Hepatocyte (in vitro differentiated cells): ENCODE data around the gene LGALS8. TPM values are rescaled to one million over a fixed set of nuclear protein-coding genes. Genes with fewer than 3 reads are reported as not detected.

Experiments used
- DNase-seq: peaks from one replicate; pipeline ENCODE4 v3.0.0-alpha.2; 2016; ENCODE audit warnings: low spot score
- H2AFZ ChIP-seq: fragments of 200-600 bp; sonication (generic); 2 replicates; pipeline ENCODE4 v1.6.0; 2016; ENCODE audit warnings: antibody characterized with exemption, mild to moderate bottlenecking
- H3K27ac ChIP-seq: fragments of 200-600 bp; sonication (generic); 2 replicates; pipeline ENCODE4 v1.5.1; 2016; ENCODE audit warnings: mild to moderate bottlenecking
- H3K27me3 ChIP-seq: fragments of 200-600 bp; sonication (generic); 2 replicates; pipeline ENCODE4 v1.6.1; 2016
- H3K36me3 ChIP-seq: fragments of 200-600 bp; sonication (generic); replicated peaks from 2 replicates; pipeline ENCODE4 v1.5.1; 2016; ENCODE audit warnings: low read depth; ENCODE audit not compliant: insufficient read depth
- H3K4me1 ChIP-seq: fragments of 200-600 bp; sonication (generic); 2 replicates; pipeline ENCODE4 v1.5.1; 2016; ENCODE audit warnings: mild to moderate bottlenecking, moderate library complexity; ENCODE audit not compliant: insufficient read depth
- H3K4me2 ChIP-seq: fragments of 200-600 bp; sonication (generic); 2 replicates; pipeline ENCODE4 v1.6.0; 2016
- H3K4me3 ChIP-seq: fragments of 200-600 bp; sonication (generic); 2 replicates; pipeline ENCODE4 v1.5.1; 2016; ENCODE audit warnings: mild to moderate bottlenecking
- H3K79me2 ChIP-seq: fragments of 200-600 bp; sonication (generic); 2 replicates; pipeline ENCODE4 v1.6.0; 2017; ENCODE audit warnings: mild to moderate bottlenecking
- H3K9me2 ChIP-seq: fragments of 200-600 bp; sonication (generic); replicated peaks from 2 replicates; pipeline ENCODE4 v1.6.0; 2017; ENCODE audit warnings: mild to moderate bottlenecking; ENCODE audit not compliant: insufficient read depth
- H3K9me3 ChIP-seq: fragments of 200-600 bp; sonication (generic); 2 replicates; pipeline ENCODE4 v1.5.1; 2016; ENCODE audit warnings: low read depth, mild to moderate bottlenecking
- H4K20me1 ChIP-seq: fragments of 200-600 bp; sonication (generic); 2 replicates; pipeline ENCODE4 v1.6.0; 2016; ENCODE audit warnings: mild to moderate bottlenecking; ENCODE audit not compliant: insufficient read depth, poor library complexity, severe bottlenecking
- CTCF ChIP-seq: fragments of 200-600 bp; sonication (generic); IDR thresholded peaks from 2 replicates; pipeline ENCODE4 v1.5.1; 2016; ENCODE audit warnings: antibody characterized with exemption, mild to moderate bottlenecking; ENCODE audit not compliant: poor library complexity
- EZH2 ChIP-seq: fragments of 200-600 bp; sonication (generic); IDR thresholded peaks from 2 replicates; pipeline ENCODE4 v1.6.1; 2016; ENCODE audit warnings: antibody characterized with exemption, mild to moderate bottlenecking, borderline replicate concordance
- EZH2phosphoT487 ChIP-seq: fragments of 200-600 bp; sonication (generic); IDR thresholded peaks from one replicate; pipeline ENCODE4 v1.6.1; 2018; ENCODE audit warnings: antibody characterized with exemption, mild to moderate bottlenecking, low read depth, moderate library complexity; ENCODE audit not compliant: unreplicated experiment, severe bottlenecking
- WGBS: methylation state at CpG from one replicate; pipeline ENCODE4 v1.1.6; 2016; ENCODE audit warnings: low lambda C conversion rate; ENCODE audit errors: missing lambda C conversion rate; 5-methylcytosine and 5-hydroxymethylcytosine counted together
- polyA plus RNA-seq: library from polyadenylated mRNA; unstranded; fragments of >200 nt; fragmentation: Nextera tagmentation; extraction: Ambion mirVana; gene quantifications from 2 replicates; pipeline ENCODE4 v1.2.1, GENCODE V29; 2016
- total RNA-seq: library from RNA; depleted of rRNA; stranded (reverse); fragments of >200 nt; gene quantifications from 2 replicates; pipeline ENCODE4 v1.2.3, GENCODE V29; 2014

The LGALS8 gene
- total and polyA plus RNA-seq, 2 experiments from 2014 or later, result 33.5 to 46.6 TPM

- TF ChIP-seq EZH2phosphoT487 (no peak), EZH2 (no peak), CTCF (no peak)
- 89% methylated on average over 2 of the region's 2 CpGs for WGBS
These were observed 31.4 kb upstream of the LGALS8 start for GRCh38 chr1:236492378-236492777.

GRCh38 chr1:236494082-236494481 is 29.7 kb upstream of the LGALS8 start:
- no peaks in the 10 kb centered on the region for H3K9me2 ChIP-seq
- no peak for TF ChIP-seq CTCF
- TF ChIP-seq EZH2phosphoT487, result no peak
- TF ChIP-seq EZH2, result no peak
- DNase-seq, result no peak
- H4K20me1 ChIP-seq, result no peaks in the 10 kb centered on the region
- no peak overlapping the region for H3K4me2 ChIP-seq
- H3K4me1 ChIP-seq, result no peaks in the 10 kb centered on the region
- H3K4me3 ChIP-seq, result no peak overlapping the region
- H3K27me3 ChIP-seq, result no peaks in the 10 kb centered on the region
- no peaks in the 10 kb centered on the region for H3K36me3 ChIP-seq
- no peak overlapping the region for H2AFZ ChIP-seq
- WGBS, result 86% methylated on average over 11 of the region's 11 CpGs
- peak overlapping the region; percentile 60 for H3K27ac ChIP-seq
- no peaks in the 10 kb centered on the region for H3K79me2 ChIP-seq
- H3K9me3 ChIP-seq, result no peaks in the 10 kb centered on the region

More at GRCh38 chr1:236492378-236492777, 31.4 kb upstream of the LGALS8 start:
- Histone ChIP-seq H3K9me2 (no peaks in the 10 kb centered on the region), H3K79me2 (no peaks in the 10 kb centered on the region), H4K20me1 (no peaks in the 10 kb centered on the region), H3K36me3 (no peaks in the 10 kb centered on the region), H3K4me2 (no peak overlapping the region), H3K27ac (no peak overlapping the region), H2AFZ (no peak overlapping the region), H3K4me1 (no peaks in the 10 kb centered on the region), H3K4me3 (no peak overlapping the region), H3K27me3 (no peaks in the 10 kb centered on the region), H3K9me3 (no peaks in the 10 kb centered on the region)
- DNase-seq, result no peak

GRCh38 chr1:236494586-236495466 is 29.0 kb upstream of the LGALS8 start:
- peak overlapping the region; percentile 11 for H3K27ac ChIP-seq
- H3K4me1 ChIP-seq, result no peaks in the 10 kb centered on the region
- no peak overlapping the region for H3K4me2 ChIP-seq

More at GRCh38 chr1:236494586-236495466, 29.0 kb upstream of the LGALS8 start:
- Histone ChIP-seq H3K9me2 (no peaks in the 10 kb centered on the region), H4K20me1 (no peaks in the 10 kb centered on the region), H3K79me2 (no peaks in the 10 kb centered on the region), H3K36me3 (no peaks in the 10 kb centered on the region), H3K4me3 (no peak overlapping the region), H3K9me3 (no peaks in the 10 kb centered on the region), H3K27me3 (no peaks in the 10 kb centered on the region), H2AFZ (no peak overlapping the region)
- no peak for DNase-seq
- no peak for TF ChIP-seq EZH2
- TF ChIP-seq CTCF, result no peak
- no peak for TF ChIP-seq EZH2phosphoT487
- WGBS, result 36% methylated on average over 10 of the region's 10 CpGs
